SK-N-SH treated with all-trans-retinoic acid at 6 μM for 48 hours (cell line): ENCODE data around the gene CAV2.
A peak's percentile ranks its signal among the peaks of the same experiment; 100 is the strongest.

Experiments
- ATAC-seq: fragments of 200-7000 bp; cut with Tn5 transposase; 3 replicates; pipeline ENCODE4 v1.9.1; 2020; ENCODE audit warnings: mild to moderate bottlenecking, moderate library complexity
- ARNTL ChIP-seq: fragments of 450-650 bp; formaldehyde crosslinking; IDR thresholded peaks from 2 replicates; pipeline ENCODE4 v1.5.0; 2020; ENCODE audit warnings: low read depth, mild to moderate bottlenecking, moderate library complexity, borderline replicate concordance
- BACH2 ChIP-seq: fragments of 250-450 bp; sonication (Bioruptor Pico); IDR thresholded peaks from 2 replicates; pipeline ENCODE4 v1.9.0; 2021; ENCODE audit warnings: mild to moderate bottlenecking, borderline replicate concordance
- CREB5 ChIP-seq: fragments of 250-450 bp; sonication (Bioruptor Pico); IDR thresholded peaks from 2 replicates; pipeline ENCODE4 v1.5.1; 2020; ENCODE audit warnings: low read depth, mild to moderate bottlenecking, moderate library complexity
- CSDC2 ChIP-seq: fragments of 250-450 bp; sonication (Bioruptor Pico); IDR thresholded peaks from 2 replicates; pipeline ENCODE4 v1.5.0; 2020; ENCODE audit warnings: mild to moderate bottlenecking, moderate library complexity
- GLIS3 ChIP-seq: fragments of 250-450 bp; sonication (Bioruptor Pico); IDR thresholded peaks from 2 replicates; pipeline ENCODE4 v1.5.0; 2020; ENCODE audit warnings: mild to moderate bottlenecking, moderate library complexity
- ISL1 ChIP-seq: fragments of 250-450 bp; sonication (Bioruptor Pico); IDR thresholded peaks from 2 replicates; pipeline ENCODE4 v2.1.2; 2022; ENCODE audit warnings: mild to moderate bottlenecking, moderate library complexity
- POU6F1 ChIP-seq: fragments of 250-450 bp; sonication (Bioruptor Pico); IDR thresholded peaks from 2 replicates; pipeline ENCODE4 v1.8.0; 2021; ENCODE audit warnings: low read depth, mild to moderate bottlenecking, moderate library complexity, borderline replicate concordance
- SNAI2 ChIP-seq: fragments of 250-450 bp; sonication (Bioruptor Pico); IDR thresholded peaks from 2 replicates; pipeline ENCODE4 v1.5.0; 2020; ENCODE audit warnings: mild to moderate bottlenecking, moderate library complexity
- TCF4 ChIP-seq: fragments of 250-450 bp; sonication (Bioruptor Pico); IDR thresholded peaks from 2 replicates; pipeline ENCODE4 v1.8.0; 2021; ENCODE audit warnings: mild to moderate bottlenecking, moderate library complexity, borderline replicate concordance
- TOX ChIP-seq: fragments of 250-450 bp; sonication (Bioruptor Pico); IDR thresholded peaks from 2 replicates; pipeline ENCODE4 v1.8.0; 2021; ENCODE audit warnings: mild to moderate bottlenecking, moderate library complexity, borderline replicate concordance
- ZC3H10 ChIP-seq: fragments of 250-450 bp; sonication (Bioruptor Pico); IDR thresholded peaks from 2 replicates; pipeline ENCODE4 v1.5.1; 2021; ENCODE audit warnings: mild to moderate bottlenecking, moderate library complexity
- ZFP3 ChIP-seq: fragments of 250-450 bp; sonication (Bioruptor Pico); IDR thresholded peaks from 2 replicates; pipeline ENCODE4 v1.5.0; 2020; ENCODE audit warnings: mild to moderate bottlenecking, moderate library complexity
- ZFP30 ChIP-seq: fragments of 450-650 bp; formaldehyde crosslinking; IDR thresholded peaks from 2 replicates; pipeline ENCODE4 v1.5.0; 2022; ENCODE audit warnings: mild to moderate bottlenecking, moderate library complexity
- ZNF565 ChIP-seq: fragments of 450-650 bp; formaldehyde crosslinking; conservative IDR thresholded peaks from 2 replicates; pipeline ENCODE4 v1.5.0; 2020; ENCODE audit warnings: low read depth, mild to moderate bottlenecking, moderate library complexity
- ZNF70 ChIP-seq: fragments of 450-650 bp; formaldehyde crosslinking; IDR thresholded peaks from 2 replicates; pipeline ENCODE4 v1.5.0; 2020; ENCODE audit warnings: mild to moderate bottlenecking, moderate library complexity
- ZNF8 ChIP-seq: fragments of 450-650 bp; formaldehyde crosslinking; IDR thresholded peaks from 2 replicates; pipeline ENCODE4 v1.5.0; 2020; ENCODE audit warnings: mild to moderate bottlenecking, moderate library complexity
- TF ChIP-seq, protein P1 (sequence below): fragments of 250-450 bp; sonication (Bioruptor Pico); IDR thresholded peaks from 2 replicates; pipeline ENCODE4 v1.5.0; 2020; ENCODE audit warnings: mild to moderate bottlenecking, moderate library complexity
- TF ChIP-seq, protein P2 (sequence below): fragments of 250-450 bp; sonication (Bioruptor Pico); IDR thresholded peaks from 2 replicates; pipeline ENCODE4 v1.8.0; 2020; ENCODE audit warnings: mild to moderate bottlenecking, moderate library complexity, borderline replicate concordance
- TF ChIP-seq, protein P3 (sequence below): fragments of 250-450 bp; sonication (Bioruptor Pico); IDR thresholded peaks from 2 replicates; pipeline ENCODE4 v1.5.1; 2021; ENCODE audit warnings: mild to moderate bottlenecking, moderate library complexity

Gene CAV2

GRCh38 chr7:116491887-116492653, 7.5 kb upstream of the CAV2 start:
- no peak for ATAC-seq
- TF ChIP-seq ZNF8 (CRISPR knock-in tag) (no peak), ZFP30 (CRISPR knock-in tag) (no peak), ZC3H10 (no peak), GLIS3 (CRISPR knock-in tag) (no peak), BACH2 (CRISPR knock-in tag) (no peak)
- TF ChIP-seq, all 23 proteins: peak for 0

GRCh38 chr7:116492654-116493109, 6.9 kb upstream of the CAV2 start:
- ATAC-seq, result peak; percentile 35
- no peak for TF ChIP-seq TCF4 (CRISPR knock-in tag)
- TF ChIP-seq ISL1 (CRISPR knock-in tag), result no peak
- TF ChIP-seq, protein P1, sequence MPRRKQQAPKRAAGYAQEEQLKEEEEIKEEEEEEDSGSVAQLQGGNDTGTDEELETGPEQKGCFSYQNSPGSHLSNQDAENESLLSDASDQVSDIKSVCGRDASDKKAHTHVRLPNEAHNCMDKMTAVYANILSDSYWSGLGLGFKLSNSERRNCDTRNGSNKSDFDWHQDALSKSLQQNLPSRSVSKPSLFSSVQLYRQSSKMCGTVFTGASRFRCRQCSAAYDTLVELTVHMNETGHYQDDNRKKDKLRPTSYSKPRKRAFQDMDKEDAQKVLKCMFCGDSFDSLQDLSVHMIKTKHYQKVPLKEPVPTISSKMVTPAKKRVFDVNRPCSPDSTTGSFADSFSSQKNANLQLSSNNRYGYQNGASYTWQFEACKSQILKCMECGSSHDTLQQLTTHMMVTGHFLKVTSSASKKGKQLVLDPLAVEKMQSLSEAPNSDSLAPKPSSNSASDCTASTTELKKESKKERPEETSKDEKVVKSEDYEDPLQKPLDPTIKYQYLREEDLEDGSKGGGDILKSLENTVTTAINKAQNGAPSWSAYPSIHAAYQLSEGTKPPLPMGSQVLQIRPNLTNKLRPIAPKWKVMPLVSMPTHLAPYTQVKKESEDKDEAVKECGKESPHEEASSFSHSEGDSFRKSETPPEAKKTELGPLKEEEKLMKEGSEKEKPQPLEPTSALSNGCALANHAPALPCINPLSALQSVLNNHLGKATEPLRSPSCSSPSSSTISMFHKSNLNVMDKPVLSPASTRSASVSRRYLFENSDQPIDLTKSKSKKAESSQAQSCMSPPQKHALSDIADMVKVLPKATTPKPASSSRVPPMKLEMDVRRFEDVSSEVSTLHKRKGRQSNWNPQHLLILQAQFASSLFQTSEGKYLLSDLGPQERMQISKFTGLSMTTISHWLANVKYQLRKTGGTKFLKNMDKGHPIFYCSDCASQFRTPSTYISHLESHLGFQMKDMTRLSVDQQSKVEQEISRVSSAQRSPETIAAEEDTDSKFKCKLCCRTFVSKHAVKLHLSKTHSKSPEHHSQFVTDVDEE (CRISPR knock-in tag), result no peak
- TF ChIP-seq, protein P2, sequence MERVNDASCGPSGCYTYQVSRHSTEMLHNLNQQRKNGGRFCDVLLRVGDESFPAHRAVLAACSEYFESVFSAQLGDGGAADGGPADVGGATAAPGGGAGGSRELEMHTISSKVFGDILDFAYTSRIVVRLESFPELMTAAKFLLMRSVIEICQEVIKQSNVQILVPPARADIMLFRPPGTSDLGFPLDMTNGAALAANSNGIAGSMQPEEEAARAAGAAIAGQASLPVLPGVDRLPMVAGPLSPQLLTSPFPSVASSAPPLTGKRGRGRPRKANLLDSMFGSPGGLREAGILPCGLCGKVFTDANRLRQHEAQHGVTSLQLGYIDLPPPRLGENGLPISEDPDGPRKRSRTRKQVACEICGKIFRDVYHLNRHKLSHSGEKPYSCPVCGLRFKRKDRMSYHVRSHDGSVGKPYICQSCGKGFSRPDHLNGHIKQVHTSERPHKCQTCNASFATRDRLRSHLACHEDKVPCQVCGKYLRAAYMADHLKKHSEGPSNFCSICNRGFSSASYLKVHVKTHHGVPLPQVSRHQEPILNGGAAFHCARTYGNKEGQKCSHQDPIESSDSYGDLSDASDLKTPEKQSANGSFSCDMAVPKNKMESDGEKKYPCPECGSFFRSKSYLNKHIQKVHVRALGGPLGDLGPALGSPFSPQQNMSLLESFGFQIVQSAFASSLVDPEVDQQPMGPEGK, result no peak
- no peak for TF ChIP-seq ZNF565
- TF ChIP-seq ARNTL, result no peak
- TF ChIP-seq SNAI2 (CRISPR knock-in tag), result no peak
- TF ChIP-seq ZNF70 (CRISPR knock-in tag), result no peak
- TF ChIP-seq, protein P3, sequence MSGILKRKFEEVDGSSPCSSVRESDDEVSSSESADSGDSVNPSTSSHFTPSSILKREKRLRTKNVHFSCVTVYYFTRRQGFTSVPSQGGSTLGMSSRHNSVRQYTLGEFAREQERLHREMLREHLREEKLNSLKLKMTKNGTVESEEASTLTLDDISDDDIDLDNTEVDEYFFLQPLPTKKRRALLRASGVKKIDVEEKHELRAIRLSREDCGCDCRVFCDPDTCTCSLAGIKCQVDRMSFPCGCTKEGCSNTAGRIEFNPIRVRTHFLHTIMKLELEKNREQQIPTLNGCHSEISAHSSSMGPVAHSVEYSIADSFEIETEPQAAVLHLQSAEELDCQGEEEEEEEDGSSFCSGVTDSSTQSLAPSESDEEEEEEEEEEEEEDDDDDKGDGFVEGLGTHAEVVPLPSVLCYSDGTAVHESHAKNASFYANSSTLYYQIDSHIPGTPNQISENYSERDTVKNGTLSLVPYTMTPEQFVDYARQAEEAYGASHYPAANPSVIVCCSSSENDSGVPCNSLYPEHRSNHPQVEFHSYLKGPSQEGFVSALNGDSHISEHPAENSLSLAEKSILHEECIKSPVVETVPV (CRISPR knock-in tag), result no peak

GRCh38 chr7:116493449-116493848, 6.1 kb upstream of the CAV2 start:
- ATAC-seq, result no peak
- TF ChIP-seq ZFP30 (CRISPR knock-in tag) (no peak), POU6F1 (no peak), CSDC2 (CRISPR knock-in tag) (no peak), TCF4 (CRISPR knock-in tag) (no peak), SNAI2 (CRISPR knock-in tag) (no peak), ZNF70 (CRISPR knock-in tag) (no peak), CREB5 (CRISPR knock-in tag) (no peak), TOX (CRISPR knock-in tag) (no peak), ZFP3 (CRISPR knock-in tag) (no peak)
- TF ChIP-seq, protein P2, result no peak
- TF ChIP-seq, protein P1 (CRISPR knock-in tag), result no peak
- TF ChIP-seq, protein P3 (CRISPR knock-in tag), result no peak
